ENCODE data around the gene IL2RG.

The IL2RG gene

DNA sequence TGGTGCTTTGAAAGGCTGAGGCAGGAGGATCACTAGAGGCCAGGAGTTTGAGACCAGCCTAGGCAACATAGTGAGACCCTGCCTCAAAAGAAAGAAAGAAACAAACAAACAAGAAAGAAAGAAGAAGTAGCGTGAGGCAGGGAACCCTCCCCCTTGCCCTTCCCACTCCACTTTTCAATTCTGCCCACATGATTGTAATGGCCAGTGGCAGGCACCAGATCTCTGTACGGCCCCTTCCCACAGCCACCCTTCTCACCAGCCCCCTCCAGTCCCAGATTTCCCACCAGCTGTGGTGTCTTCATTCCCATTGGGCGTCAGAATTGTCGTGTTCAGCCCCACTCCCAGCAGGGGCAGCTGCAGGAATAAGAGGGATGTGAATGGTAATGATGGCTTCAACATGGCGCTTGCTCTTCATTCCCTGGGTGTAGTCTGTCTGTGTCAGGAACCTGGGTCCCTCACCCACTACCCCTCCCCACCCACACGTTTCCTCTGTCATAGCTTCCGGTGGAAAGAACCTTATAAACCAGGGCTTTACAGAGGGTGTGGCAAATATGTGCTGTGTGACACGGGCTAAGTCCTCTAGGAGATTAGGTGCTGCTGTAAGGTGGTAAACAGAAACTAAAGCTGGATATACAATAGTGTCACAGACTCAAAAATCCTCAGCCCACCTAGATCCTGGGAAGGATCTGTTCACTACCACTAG lies at the start of gene IL2RG:
IL2RG (minus strand) TSS at position 437 of the 703 bp plus-strand sequence; CDS start at position 399, 38 bp downstream.
- DNase-seq = peak; percentile 92

DNA sequence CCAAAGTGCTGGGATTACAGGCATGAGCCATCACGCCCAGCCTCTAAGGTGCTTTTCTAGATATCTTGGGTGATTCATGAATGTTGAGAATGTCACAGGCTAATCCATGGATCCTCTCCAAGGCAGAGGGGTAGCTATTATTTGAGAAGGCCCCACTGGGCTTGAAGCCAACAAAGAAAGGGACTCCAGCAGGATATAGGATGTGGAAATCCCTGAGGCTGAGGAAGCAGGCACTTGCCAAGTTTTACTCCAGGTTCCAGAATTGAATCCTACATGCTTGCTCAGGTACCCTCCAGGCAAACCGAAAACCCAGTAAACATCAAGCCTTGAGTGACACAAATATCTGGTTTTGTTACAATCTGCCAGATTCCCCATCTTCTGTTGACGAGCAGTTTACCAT lies 49.1 kb upstream of the IL2RG start:
- no peak for DNase-seq

DNA sequence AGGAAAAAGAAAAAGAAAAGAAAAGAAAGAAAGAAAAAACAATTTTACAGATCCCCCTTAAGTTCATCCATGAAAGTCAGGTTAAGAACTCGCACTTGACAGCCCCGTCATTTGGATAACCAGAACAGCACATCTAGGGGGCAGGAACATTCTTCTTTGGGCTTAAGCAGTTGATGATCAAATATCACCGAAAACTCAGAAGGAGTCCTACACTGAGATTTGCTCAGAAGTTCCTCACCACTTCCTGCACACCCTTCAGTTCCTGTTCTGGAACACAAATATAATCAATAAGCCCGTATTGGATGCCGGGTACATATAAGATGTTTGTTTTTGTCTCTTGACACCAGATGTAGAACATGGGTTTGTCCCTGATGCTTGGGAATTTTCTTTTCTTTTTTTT lies 48.0 kb upstream of the IL2RG start:
- no peak for DNase-seq

DNA sequence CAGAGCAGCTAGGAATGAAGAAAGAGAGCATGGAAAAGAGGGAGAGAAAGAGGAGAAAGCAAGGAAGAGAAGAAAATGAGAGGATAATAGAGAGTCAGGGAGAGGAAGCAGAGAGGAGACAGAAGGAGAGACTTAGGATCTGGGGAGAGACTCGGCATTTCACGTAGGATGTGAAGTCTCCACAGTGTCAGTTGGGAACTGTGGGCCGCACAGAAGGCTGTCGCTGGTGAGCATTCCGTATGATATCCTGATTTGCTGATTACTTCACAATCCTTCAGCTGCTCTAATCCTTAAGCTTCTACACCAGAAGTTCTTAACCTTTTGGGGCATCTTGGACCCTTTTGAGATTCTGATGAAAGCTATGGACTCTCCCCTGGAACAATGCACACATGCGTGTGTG lies 47.2 kb upstream of the IL2RG start:
- DNase-seq = no peak

DNA sequence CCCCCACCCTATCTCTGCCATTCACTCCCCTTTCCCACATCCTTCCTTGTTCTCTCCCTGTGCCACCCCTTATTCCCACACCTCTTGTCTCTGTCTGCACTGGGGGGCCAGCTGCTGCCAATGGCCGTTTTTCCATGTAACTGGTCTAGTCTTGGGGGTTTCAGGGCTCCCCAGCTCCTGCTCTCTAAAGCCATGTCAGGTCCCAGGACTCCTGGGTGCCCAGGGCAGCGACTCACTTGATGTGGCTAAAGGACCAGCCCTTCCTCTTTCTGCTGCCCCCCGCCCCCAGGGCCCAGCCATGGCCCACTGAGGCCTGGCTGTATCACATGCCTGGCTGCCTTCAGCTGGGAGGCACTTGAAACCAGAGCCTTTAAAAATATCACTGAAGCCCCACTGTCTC lies 43.3 kb upstream of the IL2RG start:
- DNase-seq = no peak

DNA sequence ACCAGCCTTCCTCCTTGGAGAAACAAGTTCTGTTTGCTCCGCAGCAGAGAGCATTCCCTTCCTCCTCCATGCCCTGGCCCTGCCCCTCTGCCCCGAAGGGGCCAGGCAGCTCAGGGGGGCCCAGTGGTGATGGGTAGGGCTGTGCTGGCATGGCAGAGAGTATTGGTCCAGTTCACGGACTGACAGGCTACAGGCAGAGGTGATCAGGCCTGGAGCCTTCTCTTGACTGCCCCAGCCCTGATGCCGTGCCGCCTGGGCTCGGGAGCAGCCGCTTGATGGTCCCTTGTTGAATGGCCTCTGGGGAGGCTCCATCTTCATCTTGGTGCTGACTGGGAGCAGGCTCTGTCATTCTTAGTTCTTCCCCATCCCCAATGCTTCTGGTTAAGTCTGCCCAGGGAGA lies 42.8 kb upstream of the IL2RG start:
- no peak for DNase-seq

DNA sequence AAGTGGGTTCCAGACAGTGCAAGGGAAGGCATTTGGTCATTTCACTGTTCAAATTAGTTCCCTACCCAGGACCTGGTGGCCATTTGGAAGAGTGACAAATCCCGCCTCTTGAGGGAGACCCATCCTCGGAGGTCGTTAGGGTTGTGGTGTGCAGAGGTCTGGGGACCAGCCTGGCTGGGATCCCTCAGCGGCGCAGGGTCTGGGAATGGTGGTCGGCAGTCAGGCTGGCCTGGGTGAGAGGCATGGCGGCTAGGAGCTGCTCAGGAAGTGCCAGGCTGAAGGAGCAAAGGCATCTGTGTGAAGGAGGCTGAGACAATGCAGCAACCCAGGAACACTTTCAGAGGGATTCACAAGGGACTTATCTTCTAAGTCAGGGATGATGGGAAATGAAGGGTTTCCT lies 40.0 kb upstream of the IL2RG start:
- DNase-seq = no peak

DNA sequence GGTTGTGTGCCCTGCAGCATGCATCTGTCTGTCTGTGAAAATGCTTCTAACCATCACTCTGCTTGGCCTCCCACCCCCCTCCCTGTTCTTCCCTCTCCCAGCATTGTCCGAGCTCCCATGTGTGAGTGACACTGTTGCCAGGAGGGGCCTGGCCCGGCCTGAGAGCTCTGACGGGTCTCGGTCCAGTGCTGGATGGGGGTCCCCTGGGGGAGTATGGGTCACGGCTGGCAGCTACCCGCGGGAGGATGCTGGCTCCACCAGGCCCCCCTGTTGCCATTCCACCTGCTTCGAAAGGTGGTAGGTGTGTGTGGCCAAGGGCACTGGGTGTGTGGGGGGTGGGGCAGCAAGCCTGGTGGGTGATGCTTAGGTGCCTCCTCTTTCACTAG lies 36.9 kb upstream of the IL2RG start:
- no peak for DNase-seq

DNA sequence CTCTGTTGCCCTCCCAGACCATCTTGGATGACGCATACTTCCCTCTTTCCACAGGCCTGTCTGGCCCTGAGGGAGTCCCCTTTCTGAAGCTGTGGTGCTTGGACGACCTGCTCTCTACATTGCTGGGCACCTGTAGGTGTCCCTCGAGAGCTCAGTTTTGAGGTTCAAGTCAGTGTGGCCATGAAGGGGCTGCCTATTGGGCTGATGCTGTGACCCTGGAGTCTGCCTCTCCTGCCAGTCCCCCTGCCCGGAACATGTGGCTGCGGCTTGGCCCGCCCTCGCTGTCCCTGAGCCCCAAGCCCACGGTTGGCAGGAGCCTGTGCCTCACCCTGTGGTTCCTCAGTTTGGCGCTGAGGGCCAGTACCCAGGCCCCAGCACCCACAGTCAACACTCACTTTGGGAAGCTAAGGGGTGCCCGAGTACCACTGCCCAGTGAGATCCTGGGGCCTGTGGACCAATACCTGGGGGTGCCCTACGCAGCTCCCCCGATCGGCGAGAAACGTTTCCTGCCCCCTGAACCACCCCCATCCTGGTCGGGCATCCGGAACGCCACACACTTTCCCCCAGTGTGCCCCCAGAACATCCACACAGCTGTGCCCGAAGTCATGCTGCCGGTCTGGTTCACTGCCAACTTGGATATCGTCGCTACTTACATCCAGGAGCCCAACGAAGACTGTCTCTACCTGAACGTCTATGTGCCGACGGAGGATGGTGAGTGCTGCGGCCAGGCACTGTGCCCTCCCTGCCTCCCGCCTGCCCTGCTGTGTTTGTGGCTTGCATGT lies 36.3 kb upstream of the IL2RG start:
- DNase-seq = no peak

DNA sequence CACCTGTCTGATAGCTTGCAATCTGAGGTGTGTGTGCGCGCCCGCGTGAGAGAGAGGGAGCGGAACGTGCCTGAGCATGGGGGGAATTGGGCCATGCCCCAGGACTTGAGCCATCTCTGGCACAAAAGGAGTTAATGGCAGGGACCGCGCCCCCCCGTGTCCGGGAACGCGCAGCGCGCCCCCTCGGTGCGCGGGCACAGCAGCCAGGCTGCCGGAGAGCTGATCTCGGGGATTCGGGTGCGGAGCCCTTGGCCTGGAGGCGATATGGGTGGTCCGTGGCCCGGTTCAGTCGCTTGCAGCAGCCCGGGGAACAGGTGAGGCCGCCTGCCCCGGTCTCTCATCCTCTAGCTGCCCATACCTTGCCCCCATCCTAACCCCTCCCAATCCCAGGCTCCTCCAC lies 33.3 kb upstream of the IL2RG start, which contains the start of gene NLGN3:
NLGN3 (plus strand) TSS at position 191 of the 400 bp plus-strand sequence. CDS start 2,909 bp downstream, outside the sequence.
- no peak for DNase-seq

DNA sequence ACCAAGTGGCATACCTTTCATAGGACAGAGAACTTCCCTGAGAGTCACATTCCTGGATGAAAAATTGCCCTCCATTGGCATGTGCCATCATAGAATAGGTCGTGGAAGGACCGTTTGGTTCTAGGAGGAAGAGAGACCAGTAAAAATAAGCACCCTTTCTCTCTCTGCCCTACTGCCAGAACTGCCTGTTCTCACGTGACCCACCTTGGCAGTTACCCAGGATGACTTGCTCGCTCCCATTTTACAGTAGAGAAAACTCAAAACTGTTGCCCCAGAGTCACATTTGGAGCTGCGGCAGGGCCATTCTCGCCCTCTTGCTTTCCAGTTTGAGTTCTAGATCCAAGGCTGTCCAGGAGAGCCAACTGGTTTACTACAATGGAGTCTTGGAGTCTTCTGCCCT lies 32.1 kb upstream of the IL2RG start:
- DNase-seq = no peak

DNA sequence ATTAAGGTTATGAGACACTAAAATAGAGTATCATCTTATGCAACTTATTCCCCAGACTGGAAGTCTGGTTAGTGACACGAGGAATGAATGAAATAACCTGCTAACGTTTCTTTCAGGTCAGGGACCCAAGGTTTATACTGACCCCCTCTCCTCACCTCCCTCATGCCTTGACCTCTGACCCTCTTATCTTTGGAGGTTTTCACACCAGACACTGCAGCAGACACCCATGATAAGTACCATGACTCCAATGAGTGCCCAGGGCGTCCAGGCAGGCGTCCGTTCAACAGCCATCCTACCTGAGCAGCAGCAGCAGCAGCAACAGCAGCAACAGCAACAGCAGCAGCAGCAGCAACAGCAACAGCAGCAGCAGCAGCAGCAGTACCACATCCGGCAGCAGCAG lies 29.1 kb upstream of the IL2RG start:
- no peak for DNase-seq

DNA sequence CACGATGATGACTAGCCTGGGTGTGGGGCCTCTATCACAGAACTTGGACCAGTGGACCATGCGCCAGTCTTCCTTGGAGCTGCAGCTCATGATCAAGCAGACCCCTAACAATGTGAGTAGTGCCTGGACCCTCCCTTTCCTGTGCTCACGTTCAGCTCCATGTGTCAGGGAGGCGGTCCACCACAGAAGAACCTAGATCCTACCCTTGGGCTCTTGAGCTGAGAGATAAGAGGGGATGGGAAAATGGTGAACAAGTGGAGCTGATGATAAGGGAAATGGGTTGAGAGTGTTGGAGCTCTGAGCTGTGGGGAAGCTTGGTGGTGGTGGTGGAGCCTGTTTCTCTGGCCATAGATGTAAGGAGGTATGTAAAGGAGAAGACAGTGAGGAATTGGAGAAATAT lies 20.1 kb upstream of the IL2RG start:
- DNase-seq = no peak

DNA sequence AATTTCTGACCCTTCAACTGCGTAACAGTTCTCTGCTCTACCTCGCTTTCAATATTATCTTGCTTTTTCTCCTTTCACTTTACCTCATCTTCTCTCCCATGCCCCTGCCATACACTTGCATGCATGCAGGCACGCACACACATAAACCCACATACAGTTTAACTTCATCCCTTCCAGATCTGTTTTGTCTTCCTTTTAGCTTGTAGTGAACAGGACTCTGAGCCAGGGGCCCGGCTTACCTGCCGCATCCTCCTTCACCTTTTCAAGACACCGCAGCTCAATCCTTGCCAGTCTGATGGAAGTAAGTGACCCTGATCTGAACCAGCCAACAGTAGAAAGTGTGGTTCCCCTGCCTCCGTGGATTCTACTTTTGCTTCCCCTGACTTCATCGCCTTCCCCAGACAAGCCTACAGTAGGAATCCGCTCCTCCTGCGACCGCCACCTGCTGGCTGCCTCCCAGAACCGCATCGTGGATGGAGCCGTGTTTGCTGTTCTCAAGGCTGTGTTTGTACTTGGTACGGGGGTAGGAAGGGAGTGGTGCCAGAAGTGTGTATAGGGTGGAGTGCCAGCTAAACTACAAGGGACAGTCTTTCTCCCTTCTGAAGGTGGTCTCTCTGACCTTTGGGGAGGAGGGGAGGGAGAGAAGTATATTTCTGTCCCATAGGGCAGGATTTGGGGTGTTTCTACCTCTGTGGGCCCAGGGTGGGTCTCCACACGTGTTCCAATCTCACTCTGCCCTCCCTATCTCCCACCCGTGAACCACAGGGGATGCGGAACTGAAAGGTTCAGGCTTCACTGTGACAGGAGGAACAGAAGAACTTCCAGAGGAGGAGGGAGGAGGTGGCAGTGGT lies 17.8 kb upstream of the IL2RG start:
- DNase-seq = peak; percentile 83

DNA sequence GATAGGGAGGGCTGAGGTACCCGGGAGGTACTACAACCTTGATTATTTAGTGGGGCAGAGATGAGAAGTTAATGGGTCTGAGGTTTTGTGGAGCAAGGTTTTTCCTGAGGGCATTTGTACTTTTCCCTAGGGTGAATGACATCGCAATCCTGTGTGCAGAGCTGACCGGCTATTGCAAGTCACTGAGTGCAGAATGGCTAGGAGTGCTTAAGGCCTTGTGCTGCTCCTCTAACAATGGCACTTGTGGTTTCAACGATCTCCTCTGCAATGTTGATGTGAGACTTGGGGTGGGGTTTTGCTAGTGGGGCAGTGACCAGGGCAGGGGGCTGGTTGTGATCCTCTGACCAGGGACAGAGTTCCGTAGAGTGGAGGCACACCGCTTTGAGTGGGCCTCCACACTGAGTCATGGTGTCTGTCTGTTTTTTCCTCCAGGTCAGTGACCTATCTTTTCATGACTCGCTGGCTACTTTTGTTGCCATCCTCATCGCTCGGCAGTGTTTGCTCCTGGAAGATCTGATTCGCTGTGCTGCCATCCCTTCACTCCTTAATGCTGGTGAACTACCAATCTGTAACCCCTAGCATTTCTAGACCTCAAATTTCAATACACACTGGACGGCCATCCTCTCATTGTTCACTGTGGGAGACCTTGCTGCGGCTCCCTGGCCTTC lies 16.9 kb upstream of the IL2RG start:
- DNase-seq = no peak

DNA sequence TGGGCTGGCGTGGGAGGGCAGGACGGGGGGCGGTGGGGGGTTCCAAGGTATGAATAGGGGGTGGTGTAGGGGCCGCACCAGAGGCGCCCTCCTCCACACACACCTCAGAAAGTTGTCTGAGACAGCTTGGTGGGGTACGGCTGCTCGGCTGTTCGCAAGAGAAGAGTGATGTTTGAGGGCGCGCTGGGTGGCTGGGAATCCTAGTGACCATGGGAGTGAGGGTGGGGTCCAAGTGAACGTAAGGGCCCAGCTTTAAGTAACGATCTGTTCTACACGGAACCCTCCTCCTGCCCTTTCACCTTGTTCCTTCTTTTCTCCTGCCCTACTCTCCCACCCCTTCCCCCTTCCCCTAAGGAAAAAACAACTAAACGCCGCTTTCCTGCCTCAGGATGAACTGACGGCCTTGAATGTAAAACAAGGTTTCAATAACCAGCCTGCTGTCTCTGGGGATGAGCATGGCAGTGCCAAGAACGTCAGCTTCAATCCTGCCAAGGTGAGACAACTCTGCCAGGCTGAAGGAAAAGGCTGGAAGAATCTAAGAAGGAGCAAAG lies 7.7 kb upstream of the IL2RG start:
- DNase-seq = no peak

DNA sequence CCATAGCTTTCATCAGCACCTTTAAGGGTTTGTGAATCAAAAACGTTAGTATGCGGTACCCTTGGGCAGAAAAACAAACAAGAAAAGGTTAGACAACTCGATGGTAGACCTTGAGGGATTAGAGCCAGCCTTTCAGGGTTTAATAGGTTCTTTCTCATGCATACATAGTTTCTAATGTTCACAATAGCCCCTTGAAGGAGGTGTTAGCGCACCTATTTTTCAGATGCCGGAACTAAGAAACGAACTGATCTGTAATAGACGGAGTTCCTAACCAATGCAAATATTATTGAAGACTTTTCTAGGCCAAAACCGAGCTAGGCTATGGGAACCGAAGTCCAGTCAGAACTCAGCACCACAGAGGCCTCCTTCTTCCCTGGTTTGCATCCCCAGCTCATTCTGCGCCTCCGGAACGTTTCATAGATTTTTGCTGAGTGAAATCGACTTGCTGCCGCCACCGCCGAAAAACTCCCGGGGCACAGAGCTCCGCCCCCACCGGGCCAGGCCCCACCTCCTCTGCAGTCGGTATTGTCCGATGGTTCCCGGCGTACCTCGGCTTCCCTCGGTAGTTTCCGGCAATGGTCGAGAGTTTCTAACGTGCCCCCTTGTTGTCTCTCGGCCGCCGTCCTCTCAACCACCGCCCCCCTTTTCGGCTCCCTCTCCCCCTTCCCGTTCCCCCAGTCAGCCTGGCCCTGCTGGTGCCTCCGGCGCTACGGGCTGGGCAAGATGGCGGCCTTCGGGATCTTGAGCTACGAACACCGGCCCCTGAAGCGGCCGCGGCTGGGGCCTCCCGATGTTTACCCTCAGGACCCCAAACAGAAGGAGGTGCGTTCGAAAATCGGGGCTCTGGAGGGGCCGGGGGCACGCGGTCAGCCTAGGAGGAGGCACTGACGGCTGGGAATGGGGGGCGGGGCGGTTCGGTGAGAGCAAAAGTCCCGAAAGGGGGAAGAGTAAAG lies 6.9 kb upstream of the IL2RG start, which contains the start of gene MED12:
MED12 (plus strand) TSS at position 565 of the 953 bp plus-strand sequence; CDS start at position 724, 159 bp downstream.
- peak; percentile 86 for DNase-seq

DNA sequence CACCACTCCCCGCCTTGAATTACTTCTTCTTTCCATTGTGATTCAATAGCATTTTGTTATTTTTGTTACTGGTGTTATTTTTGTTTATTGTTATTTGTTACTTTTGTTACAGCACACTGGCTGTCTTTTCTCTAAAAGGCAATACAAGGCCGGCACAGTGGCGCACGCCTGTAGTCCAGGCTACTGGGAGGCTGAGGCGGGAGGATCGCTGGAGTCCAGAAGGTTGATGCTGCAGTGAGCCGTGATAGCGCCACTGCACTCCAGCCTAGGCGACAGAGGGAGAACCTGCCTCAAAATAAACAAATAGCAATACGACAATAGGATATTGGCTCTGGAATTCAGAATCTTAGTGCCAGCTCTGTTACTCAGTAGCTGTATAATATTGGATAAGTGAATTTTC lies 6.0 kb upstream of the IL2RG start:
- no peak for DNase-seq

DNA sequence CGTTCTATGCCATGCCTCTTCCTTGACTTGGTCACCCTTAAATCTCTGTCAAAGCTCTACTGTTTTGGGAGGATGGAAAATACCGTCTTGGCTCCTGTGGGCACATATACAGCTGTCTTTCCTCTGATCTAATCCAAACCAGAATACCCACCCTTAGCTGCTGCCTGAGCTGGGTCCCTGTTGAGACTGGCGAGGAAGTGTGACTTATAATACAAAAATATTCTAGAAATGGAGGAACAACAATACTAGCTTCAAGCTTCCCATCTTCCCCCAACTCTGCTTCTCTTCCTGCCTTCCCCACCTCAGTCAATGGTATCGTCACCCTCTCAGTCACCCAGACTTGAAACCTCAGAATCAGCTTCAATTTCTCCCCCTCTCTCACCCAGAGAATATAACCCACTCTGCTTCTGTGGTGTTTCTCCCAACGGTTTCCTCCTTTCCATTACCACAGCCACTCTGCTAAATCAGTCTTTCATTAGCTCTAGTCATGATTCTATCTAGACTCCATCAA lies 599 bp upstream of the IL2RG start:
- peak; percentile 63 for DNase-seq

DNA sequence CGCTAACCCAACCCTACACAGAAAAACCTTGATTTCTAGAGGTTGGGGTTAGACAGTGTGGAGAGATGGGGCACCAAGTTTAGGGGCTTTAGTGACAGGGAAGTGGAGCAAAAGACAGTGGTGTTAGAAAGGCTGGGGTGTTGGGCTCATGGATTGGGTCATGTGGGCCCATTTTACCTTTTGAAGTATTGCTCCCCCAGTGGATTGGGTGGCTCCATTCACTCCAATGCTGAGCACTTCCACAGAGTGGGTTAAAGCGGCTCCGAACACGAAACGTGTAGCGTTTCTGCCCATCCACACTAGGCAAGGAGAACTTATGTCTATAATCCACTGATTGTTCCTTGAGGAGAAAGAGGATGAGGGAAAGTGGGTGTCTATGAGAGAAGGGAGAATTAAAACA lies 2.3 kb downstream of the IL2RG start:
- DNase-seq = peak; percentile 40

DNA sequence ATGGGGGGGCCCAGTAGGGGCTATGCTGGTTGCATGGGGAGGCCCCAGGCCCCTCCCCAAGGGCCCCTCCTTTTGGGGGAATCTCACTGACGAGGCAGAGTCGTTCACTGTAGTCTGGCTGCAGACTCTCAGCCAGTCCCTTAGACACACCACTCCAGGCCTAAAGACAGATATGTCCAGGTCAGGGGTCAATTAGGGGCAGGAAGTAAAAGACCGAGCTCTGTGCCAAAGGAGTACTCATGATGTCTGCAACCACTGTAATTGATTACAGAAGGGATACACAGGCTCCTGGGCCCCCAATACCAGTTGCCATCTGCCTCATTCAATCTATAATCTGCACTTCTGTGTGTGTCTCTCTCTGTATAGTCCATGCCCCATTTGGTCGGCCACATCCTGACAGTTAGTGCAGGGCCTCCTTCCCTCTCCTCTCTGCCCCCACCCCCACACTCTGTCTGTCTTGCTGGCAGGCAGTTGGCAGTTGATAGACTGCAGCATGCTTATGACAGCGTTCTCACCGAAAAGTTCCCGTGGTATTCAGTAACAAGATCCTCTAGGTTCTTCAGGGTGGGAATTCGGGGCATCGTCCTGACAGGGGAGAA lies 3.5 kb downstream of the IL2RG start:
- DNase-seq = peak; percentile 54

All from CD4-positive, alpha-beta T cell treated with Interleukin-10 for 1 hour (primary cell).